Fibroblast of lung (primary cell): ENCODE measurements around the gene CABP4. TPM values are rescaled to one million over a fixed set of nuclear protein-coding genes. Genes with fewer than 3 reads are reported as not detected.

Experiments used
- DNase-seq, 2 donors: peaks; one replicate each; pipeline versions ENCODE4 v3.0.0 to v3.0.0-alpha.2; 2010; ENCODE audit warnings: low read depth in 2 of 2
- H2AFZ ChIP-seq: 2 replicates; pipeline ENCODE4 v1.5.1; 2012; ENCODE audit warnings: low read length, control low read depth, inconsistent platforms
- H3K27ac ChIP-seq: 2 replicates; pipeline ENCODE4 v1.5.1; 2011; ENCODE audit warnings: low read length, control low read depth; ENCODE audit not compliant: insufficient read depth
- H3K27me3 ChIP-seq: 2 replicates; pipeline ENCODE4 v1.5.1; 2011; ENCODE audit warnings: mild to moderate bottlenecking, low read length; ENCODE audit not compliant: control insufficient read depth, insufficient read depth
- H3K36me3 ChIP-seq: 2 replicates; pipeline ENCODE4 v1.5.1; 2011; ENCODE audit warnings: low read length; ENCODE audit not compliant: control insufficient read depth, insufficient read depth
- H3K4me1 ChIP-seq: 2 replicates; pipeline ENCODE4 v1.5.1; 2011; ENCODE audit warnings: low read length; ENCODE audit not compliant: control insufficient read depth, insufficient read depth; ENCODE audit errors: extremely low read depth
- H3K4me2 ChIP-seq: 2 replicates; pipeline ENCODE4 v1.5.1; 2011; ENCODE audit warnings: low read length, control low read depth; ENCODE audit not compliant: insufficient read depth; ENCODE audit errors: extremely low read depth
- H3K4me3 ChIP-seq, 4 experiments: fragments of 200-600 bp in 1 of 4; sonication (generic) in 1 of 4; replicated peaks in 1 of 4; 2 replicates each; pipeline ENCODE4 v1.5.1; 2011 to 2016; ENCODE audit warnings: low read length in 4 of 4, low read depth in 3 of 4, mild to moderate bottlenecking in 3 of 4, control low read depth in 2 of 4, inconsistent platforms in 1 of 4, mixed read lengths in 1 of 4; ENCODE audit not compliant: insufficient read depth in 1 of 4; ENCODE audit errors: control extremely low read depth in 1 of 4
- H3K79me2 ChIP-seq: 2 replicates; pipeline ENCODE4 v1.5.1; 2012; ENCODE audit warnings: mild to moderate bottlenecking, low read length, inconsistent platforms; ENCODE audit not compliant: control insufficient read depth, insufficient read depth
- H3K9ac ChIP-seq: 2 replicates; pipeline ENCODE4 v1.5.1; 2011; ENCODE audit warnings: mild to moderate bottlenecking, low read length, control low read depth; ENCODE audit not compliant: insufficient read depth
- H3K9me3 ChIP-seq: 2 replicates; pipeline ENCODE4 v1.5.1; 2012; ENCODE audit warnings: low read depth, low read length; ENCODE audit not compliant: control insufficient read depth, insufficient read depth
- H4K20me1 ChIP-seq: 2 replicates; pipeline ENCODE4 v1.5.1; 2011; ENCODE audit warnings: low read length; ENCODE audit not compliant: control insufficient read depth, insufficient read depth; ENCODE audit errors: extremely low read depth
- CTCF ChIP-seq, 2 donors: IDR thresholded peaks in 1 of 2; conservative IDR thresholded peaks in 1 of 2; 1 replicate in 1 of 2; 2 replicates in 1 of 2; pipeline ENCODE4 v1.5.1; 2011 to 2012; ENCODE audit warnings: low read length in 2 of 2, control low read depth in 1 of 2, inconsistent platforms in 1 of 2, low read depth in 1 of 2, mild to moderate bottlenecking in 1 of 2
- EZH2 ChIP-seq: IDR thresholded peaks from 2 replicates; pipeline ENCODE4 v1.5.1; 2012; ENCODE audit warnings: low read length, control low read depth, mild to moderate bottlenecking; ENCODE audit errors: missing control alignments
- polyA plus RNA-seq, 2 donors: library from polyadenylated mRNA; depleted of rRNA in 1 of 2; stranded (reverse) in 1 of 2; unstranded in 1 of 2; fragments of >200 nt; gene quantifications; 2 replicates each; pipeline ENCODE4 v1.2.1, GENCODE V29; 2011 to 2012; ENCODE audit warnings: missing spikeins in 1 of 2
- total RNA-seq: library from RNA; depleted of rRNA; stranded (reverse); fragments of >200 nt; gene quantifications from 2 replicates; pipeline ENCODE4 v1.2.1, GENCODE V29; 2014

The CABP4 gene
- total and polyA plus RNA-seq, 2 donors (not counting 1 experiment from before 2014, with no cell fraction given) = not detected

GRCh38 chr11:67416416-67417335 lies 38.5 kb upstream of the CABP4 start:
- H3K27me3 ChIP-seq = peaks cover 16% of the 10 kb centered on the region
- H4K20me1 ChIP-seq = no peaks in the 10 kb centered on the region
- H3K4me1 ChIP-seq = peaks cover 5% of the 10 kb centered on the region
- no peak overlapping the region for H3K27ac ChIP-seq
- no peaks in the 10 kb centered on the region for H3K36me3 ChIP-seq
- H3K79me2 ChIP-seq = no peaks in the 10 kb centered on the region
- TF ChIP-seq EZH2 (no peak), CTCF (conservative IDR thresholded peaks at IDR 0.05 in 1 of 2, IDR thresholded peaks at IDR 0.05 in 1 of 2; ENCODE audit: low read depth in 1 of 2, low read length in 2 of 2) (no peak)
- H3K9ac ChIP-seq = no peak overlapping the region
- no peak overlapping the region for H2AFZ ChIP-seq
- DNase-seq = peak in 1 of 2 donors; percentile 18
- no peak overlapping the region for H3K4me2 ChIP-seq
- no peak overlapping the region for H3K4me3 ChIP-seq
- no peaks in the 10 kb centered on the region for H3K9me3 ChIP-seq

GRCh38 chr11:67417425-67417824 lies 37.7 kb upstream of the CABP4 start:
- Histone ChIP-seq H3K9ac (no peak overlapping the region), H3K4me1 (peaks cover 5% of the 10 kb centered on the region), H3K79me2 (no peaks in the 10 kb centered on the region), H3K27me3 (peaks cover 12% of the 10 kb centered on the region), H3K9me3 (no peaks in the 10 kb centered on the region), H4K20me1 (no peaks in the 10 kb centered on the region), H3K4me3 (no peak overlapping the region), H3K36me3 (no peaks in the 10 kb centered on the region), H2AFZ (no peak overlapping the region), H3K4me2 (no peak overlapping the region), H3K27ac (no peak overlapping the region)
- no peak for TF ChIP-seq EZH2
- no peak for TF ChIP-seq CTCF (conservative IDR thresholded peaks at IDR 0.05 in 1 of 2, IDR thresholded peaks at IDR 0.05 in 1 of 2; ENCODE audit: low read depth in 1 of 2, low read length in 2 of 2)
- DNase-seq = no peak

GRCh38 chr11:67418476-67419281 lies 36.5 kb upstream of the CABP4 start:
- Histone ChIP-seq H3K27me3 (peaks cover 8% of the 10 kb centered on the region), H2AFZ (no peak overlapping the region), H3K27ac (no peak overlapping the region), H3K4me2 (no peak overlapping the region), H3K79me2 (no peaks in the 10 kb centered on the region), H4K20me1 (no peaks in the 10 kb centered on the region), H3K9ac (no peak overlapping the region), H3K36me3 (no peaks in the 10 kb centered on the region), H3K9me3 (no peaks in the 10 kb centered on the region), H3K4me3 (no peak overlapping the region), H3K4me1 (peaks cover 5% of the 10 kb centered on the region)
- DNase-seq = no peak
- TF ChIP-seq CTCF (conservative IDR thresholded peaks at IDR 0.05 in 1 of 2, IDR thresholded peaks at IDR 0.05 in 1 of 2; ENCODE audit: low read depth in 1 of 2, low read length in 2 of 2) = no peak
- TF ChIP-seq EZH2 = no peak
